Thyroid gland (tissue), 4 donors: Measurements from ENCODE around the gene LAMP1. TPM values are rescaled to one million over a fixed set of nuclear protein-coding genes. Genes with fewer than 3 reads are reported as not detected.

Experiments used
- DNase-seq, 2 donors: peaks; one replicate each; pipeline ENCODE4 v3.0.0-alpha.2; 2019
- H3K27ac ChIP-seq, 3 donors: fragments of 200-600 bp; sonication (generic); 1 replicate in 2 of 3; 2 replicates in 1 of 3; pipeline ENCODE4 v1.5.1; 2016 to 2019; ENCODE audit warnings: mild to moderate bottlenecking in 1 of 3, moderate library complexity in 1 of 3
- H3K27me3 ChIP-seq: fragments of 200-600 bp; sonication (generic); one replicate; pipeline ENCODE4 v1.5.1; 2019
- H3K36me3 ChIP-seq, 2 donors: fragments of 200-600 bp; sonication (generic); one replicate each; pipeline ENCODE4 v1.5.1; 2016 to 2019
- H3K4me1 ChIP-seq, 2 donors: fragments of 200-600 bp; sonication (generic); one replicate each; pipeline ENCODE4 v1.5.1; 2017 to 2019
- H3K4me3 ChIP-seq, 3 donors: fragments of 200-600 bp; sonication (generic); replicated peaks in 1 of 3; 1 replicate in 2 of 3; 2 replicates in 1 of 3; pipeline ENCODE4 v1.5.1; 2016; ENCODE audit warnings: mild to moderate bottlenecking in 1 of 3
- H3K9me3 ChIP-seq: fragments of 200-600 bp; sonication (generic); one replicate; pipeline ENCODE4 v1.5.1; 2017
- POLR2A ChIP-seq, 2 donors: fragments of 450-650 bp; IDR thresholded peaks; one replicate each; pipeline ENCODE4 v1.6.1; 2017; ENCODE audit warnings: antibody characterized with exemption in 2 of 2, mild to moderate bottlenecking in 2 of 2, moderate library complexity in 1 of 2
- WGBS, 2 donors: methylation state at CpG; one replicate each; pipeline ENCODE4 v1.1.5; 2017; 5-methylcytosine and 5-hydroxymethylcytosine counted together
- intact Hi-C: fragments of 100-400 bp; cut with DNase I; formaldehyde crosslinking; loops from one replicate; pipeline ENCODE4 v1.15.1; 2023
- total RNA-seq, 4 donors: library from RNA; depleted of rRNA; stranded (reverse); fragments of >200 nt; gene quantifications; one replicate each; pipeline ENCODE4 v1.2.3, GENCODE V29; 2016
- TF ChIP-seq, protein P1 (sequence below), 6 experiments: fragments of 200-600 bp in 3 of 6; fragments of 450-650 bp in 3 of 6; sonication (generic) in 3 of 6; IDR thresholded peaks; one replicate each; pipeline ENCODE4 v1.5.1; 2016 to 2019; ENCODE audit warnings: antibody characterized with exemption in 6 of 6, mild to moderate bottlenecking in 2 of 6, inconsistent platforms in 1 of 6, moderate library complexity in 1 of 6

Gene LAMP1
- total RNA-seq, 4 donors from 2014 or later = 169 to 227 (median 206) TPM

DNA sequence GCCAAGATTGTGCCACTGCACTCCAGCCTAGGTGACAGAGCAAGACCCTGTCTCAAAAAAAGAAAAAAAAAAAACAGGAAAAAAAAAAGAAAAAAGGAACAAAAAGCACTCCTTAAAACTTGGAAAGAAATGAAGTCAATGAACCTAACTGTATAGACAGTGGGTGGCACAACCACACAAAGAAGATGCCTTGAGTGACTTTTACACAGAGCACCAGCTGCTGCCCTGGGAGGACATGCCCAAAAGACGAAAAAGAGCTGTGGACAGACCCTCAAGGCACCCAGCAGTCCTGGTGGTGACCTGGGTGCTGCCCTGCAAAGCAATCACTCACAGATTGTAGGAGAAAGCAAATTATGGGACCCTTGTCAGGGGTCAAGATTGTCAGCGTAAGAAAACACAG lies 5.9 kb upstream of the LAMP1 start:
- intact Hi-C loops = loop anchor here (10.0 kb wide), 1 partner anchor 104 kb away; no protein-coding TSS in a partner anchor

DNA sequence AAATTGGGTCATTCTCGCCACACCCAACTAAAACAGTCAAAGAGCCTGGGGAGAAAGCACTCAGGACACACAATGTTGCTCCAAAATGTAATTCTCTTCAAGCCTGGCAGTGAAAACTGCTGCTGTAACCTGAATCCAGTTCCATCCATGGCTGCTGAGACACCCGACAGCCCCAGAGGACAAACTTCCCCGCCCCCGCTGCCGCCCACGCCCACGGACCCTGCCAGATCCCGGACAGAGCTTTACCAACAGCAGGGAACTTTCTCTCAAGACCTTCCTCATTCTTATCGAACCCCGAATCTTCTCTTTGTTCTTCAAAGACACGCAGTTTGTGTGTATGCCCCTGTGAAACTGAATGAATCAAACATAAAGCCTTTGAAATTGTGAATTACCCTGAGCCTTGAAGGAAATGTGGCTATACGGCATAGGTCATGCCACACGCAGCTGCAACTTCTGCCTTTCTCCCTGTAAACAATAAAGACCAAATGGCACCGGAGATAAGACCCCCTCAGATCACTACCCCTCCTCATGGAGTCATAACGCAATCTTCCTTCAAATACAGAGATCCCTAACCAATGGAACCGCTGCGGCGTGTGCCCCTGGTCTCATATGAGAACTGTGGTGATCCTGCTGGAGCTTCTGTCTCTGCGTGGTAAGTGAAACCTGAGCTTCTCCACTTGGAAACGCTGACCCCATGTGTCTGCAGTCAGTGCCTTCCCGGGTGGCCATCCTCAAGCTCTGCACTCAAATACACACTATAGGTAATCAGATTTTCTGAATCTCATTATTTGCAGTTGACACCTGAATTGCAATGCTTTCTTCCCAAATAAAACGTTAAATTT lies 4.8 kb upstream of the LAMP1 start:
- intact Hi-C loops = loop anchor here (10.0 kb wide), 1 partner anchor 103 kb away; no protein-coding TSS in a partner anchor
- no peak overlapping the region for H3K27ac ChIP-seq

More for the DNA sequence above, 5.9 kb upstream of the LAMP1 start:
- no peak overlapping the region for H3K4me3 ChIP-seq
- no peaks in the 10 kb centered on the region for H3K9me3 ChIP-seq
- no peak overlapping the region for H3K27ac ChIP-seq
- no peaks in the 10 kb centered on the region for H3K27me3 ChIP-seq
- no peaks in the 10 kb centered on the region for H3K36me3 ChIP-seq
- TF ChIP-seq, protein P1, sequence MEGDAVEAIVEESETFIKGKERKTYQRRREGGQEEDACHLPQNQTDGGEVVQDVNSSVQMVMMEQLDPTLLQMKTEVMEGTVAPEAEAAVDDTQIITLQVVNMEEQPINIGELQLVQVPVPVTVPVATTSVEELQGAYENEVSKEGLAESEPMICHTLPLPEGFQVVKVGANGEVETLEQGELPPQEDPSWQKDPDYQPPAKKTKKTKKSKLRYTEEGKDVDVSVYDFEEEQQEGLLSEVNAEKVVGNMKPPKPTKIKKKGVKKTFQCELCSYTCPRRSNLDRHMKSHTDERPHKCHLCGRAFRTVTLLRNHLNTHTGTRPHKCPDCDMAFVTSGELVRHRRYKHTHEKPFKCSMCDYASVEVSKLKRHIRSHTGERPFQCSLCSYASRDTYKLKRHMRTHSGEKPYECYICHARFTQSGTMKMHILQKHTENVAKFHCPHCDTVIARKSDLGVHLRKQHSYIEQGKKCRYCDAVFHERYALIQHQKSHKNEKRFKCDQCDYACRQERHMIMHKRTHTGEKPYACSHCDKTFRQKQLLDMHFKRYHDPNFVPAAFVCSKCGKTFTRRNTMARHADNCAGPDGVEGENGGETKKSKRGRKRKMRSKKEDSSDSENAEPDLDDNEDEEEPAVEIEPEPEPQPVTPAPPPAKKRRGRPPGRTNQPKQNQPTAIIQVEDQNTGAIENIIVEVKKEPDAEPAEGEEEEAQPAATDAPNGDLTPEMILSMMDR (IDR thresholded peaks at IDR 0.05) = no peak
- DNase-seq = no peak
- 57 to 60% methylated on average over 2 of the region's 2 CpGs for WGBS, 2 donors
- H3K4me1 ChIP-seq = peaks cover under 1 to 1% of the 10 kb centered on the region in 2 donors

DNA sequence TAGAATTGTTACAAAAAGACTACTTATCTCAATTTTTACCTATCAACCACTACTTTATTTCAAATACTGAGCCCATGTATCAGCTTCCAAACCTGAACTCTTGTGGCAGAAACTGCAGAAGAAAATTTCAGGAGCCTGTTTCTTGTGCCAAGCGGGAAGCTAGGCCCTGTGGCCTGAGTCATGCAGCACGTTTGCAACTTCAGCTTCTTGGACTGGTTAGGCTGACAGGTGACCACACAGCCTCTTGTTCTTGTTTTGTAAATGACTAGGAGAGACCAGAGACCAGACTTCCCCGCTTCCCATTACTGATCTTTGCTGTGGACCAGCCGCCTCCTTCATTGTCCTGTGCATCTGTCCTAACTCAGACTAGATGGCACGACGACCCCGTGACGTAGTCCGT lies 3.4 kb upstream of the LAMP1 start:
- intact Hi-C loops = loop anchor here (10.0 kb wide), 1 partner anchor 101 kb away; no protein-coding TSS in a partner anchor
- DNase-seq = no peak
- Histone ChIP-seq H3K4me1 (peaks cover 4 to 15% of the 10 kb centered on the region in 2 donors), H3K4me3 (no peak overlapping the region), H3K9me3 (no peaks in the 10 kb centered on the region), H3K27me3 (no peaks in the 10 kb centered on the region), H3K36me3 (no peaks in the 10 kb centered on the region), H3K27ac (no peak overlapping the region)
- WGBS, 2 donors = 77 to 79% methylated on average over 9 of the region's 9 CpGs
- TF ChIP-seq POLR2A (IDR thresholded peaks at IDR 0.05) = no peak
- TF ChIP-seq, protein P1 (IDR thresholded peaks at IDR 0.05) = no peak

More for the DNA sequence above, 4.8 kb upstream of the LAMP1 start:
- no peak for TF ChIP-seq POLR2A (IDR thresholded peaks at IDR 0.05)
- TF ChIP-seq, protein P1 (IDR thresholded peaks at IDR 0.05) = no peak
- H3K4me3 ChIP-seq = no peak overlapping the region
- H3K4me1 ChIP-seq = peaks cover 4% of the 10 kb centered on the region in 2 donors
- no peaks in the 10 kb centered on the region for H3K9me3 ChIP-seq
- 20 to 24% methylated on average over 18 to 22 of the region's 22 CpGs for WGBS, 2 donors
- peak in 1 of 2 donors; percentile 18 for DNase-seq
- H3K27me3 ChIP-seq = no peaks in the 10 kb centered on the region
- no peaks in the 10 kb centered on the region for H3K36me3 ChIP-seq

DNA sequence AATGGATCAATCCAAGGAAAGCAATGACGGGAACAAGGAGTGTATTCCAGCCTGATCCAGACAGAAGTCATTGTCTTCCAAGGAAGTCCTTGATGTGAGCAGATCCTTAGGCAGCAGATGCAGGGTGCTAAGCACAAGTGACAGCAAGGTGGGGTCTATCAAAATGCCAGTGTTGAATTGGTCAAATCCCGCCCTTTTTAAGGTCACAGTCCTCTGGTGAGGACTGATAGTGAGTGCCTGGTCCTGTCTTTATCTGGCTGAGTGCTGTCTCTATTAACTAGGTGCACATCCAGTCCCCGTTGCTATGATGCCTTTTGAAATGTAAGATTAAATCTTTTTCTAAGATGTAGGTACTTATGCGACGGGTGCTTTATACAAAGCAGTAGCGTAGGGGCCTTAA lies 1.3 kb upstream of the LAMP1 start:
- Histone ChIP-seq H3K36me3 (no peaks in the 10 kb centered on the region), H3K4me1 (peaks cover 4 to 15% of the 10 kb centered on the region in 2 donors), H3K4me3 (no peak overlapping the region), H3K27ac (no peak overlapping the region), H3K9me3 (no peaks in the 10 kb centered on the region), H3K27me3 (no peaks in the 10 kb centered on the region)
- no peak for TF ChIP-seq POLR2A (IDR thresholded peaks at IDR 0.05)
- TF ChIP-seq, protein P1 (IDR thresholded peaks at IDR 0.05) = no peak
- intact Hi-C loops = loop anchor here (10.0 kb wide), 1 partner anchor 99 kb away; no protein-coding TSS in a partner anchor
- no peak for DNase-seq
- WGBS, 2 donors = 89 to 91% methylated on average over 6 of the region's 6 CpGs
